GM12878 (cell line): ENCODE results near the gene DMPK.

Experiments
- BHLHE40 ChIP-seq, 2 experiments: fragments of 450-650 bp in 1 of 2; IDR thresholded peaks; 2 replicates each; pipeline ENCODE4 v1.6.1; 2011 to 2017; ENCODE audit warnings: low read depth in 2 of 2, borderline replicate concordance in 1 of 2, improper control_type of control experiment in 1 of 2, low read length in 1 of 2, mild to moderate bottlenecking in 1 of 2
- CTCF ChIP-seq, 3 experiments: IDR thresholded peaks in 2 of 3; conservative IDR thresholded peaks in 1 of 3; 2 replicates each; pipeline ENCODE4 v1.5.1; 2011; ENCODE audit warnings: low read depth in 3 of 3, low read length in 3 of 3, mild to moderate bottlenecking in 3 of 3, control low read depth in 2 of 3, moderate library complexity in 2 of 3, inconsistent platforms in 1 of 3, mixed read lengths in 1 of 3; ENCODE audit not compliant: control insufficient read depth in 2 of 3, insufficient read depth in 1 of 3; ENCODE audit errors: extremely low read depth in 1 of 3
- E4F1 ChIP-seq: fragments of 450-650 bp; IDR thresholded peaks from 2 replicates; pipeline ENCODE4 v1.6.1; 2018; ENCODE audit warnings: borderline replicate concordance, mild to moderate bottlenecking; ENCODE audit not compliant: partially characterized antibody
- EP300 ChIP-seq, 2 experiments: fragments of 150-350 bp in 1 of 2; IDR thresholded peaks; 2 replicates each; pipeline ENCODE4 v1.6.1; 2011 to 2012; ENCODE audit warnings: low read depth in 2 of 2, low read length in 2 of 2, borderline replicate concordance in 1 of 2, improper control_type of control experiment in 1 of 2, inconsistent platforms in 1 of 2; ENCODE audit not compliant: control insufficient read depth in 1 of 2
- ETV6 ChIP-seq, 2 experiments: fragments of 450-650 bp in 1 of 2; IDR thresholded peaks in 1 of 2; conservative IDR thresholded peaks in 1 of 2; 2 replicates each; pipeline ENCODE4 v1.6.1; 2014; ENCODE audit warnings: antibody characterized with exemption in 1 of 2, borderline replicate concordance in 1 of 2, low read depth in 1 of 2, mild to moderate bottlenecking in 1 of 2, moderate library complexity in 1 of 2
- EZH2 ChIP-seq: IDR thresholded peaks from 2 replicates; pipeline ENCODE4 v1.6.1; 2012; ENCODE audit warnings: low read depth, mild to moderate bottlenecking, control low read depth, inconsistent platforms, low read length, borderline replicate concordance; ENCODE audit not compliant: control insufficient read depth
- NFIC ChIP-seq: IDR thresholded peaks from 2 replicates; pipeline ENCODE4 v1.6.1; 2012; ENCODE audit warnings: low read depth, mild to moderate bottlenecking, inconsistent platforms, low read length, moderate library complexity
- POLR2A ChIP-seq: IDR thresholded peaks from 2 replicates; pipeline ENCODE4 v1.6.1; 2011; ENCODE audit warnings: low read depth, mild to moderate bottlenecking, low read length
- RELA ChIP-seq: fragments of 450-650 bp; IDR thresholded peaks from 2 replicates; pipeline ENCODE4 v1.8.0; 2014; ENCODE audit warnings: borderline replicate concordance; ENCODE audit not compliant: partially characterized antibody
- REST ChIP-seq: IDR thresholded peaks from 2 replicates; pipeline ENCODE4 v1.6.1; 2012; ENCODE audit warnings: mild to moderate bottlenecking, low read depth, low read length
- TARDBP ChIP-seq: IDR thresholded peaks from 2 replicates; pipeline ENCODE4 v1.6.1; 2016; ENCODE audit warnings: borderline replicate concordance
- ZZZ3 ChIP-seq: IDR thresholded peaks from 2 replicates; pipeline ENCODE4 v1.6.1; 2011; ENCODE audit warnings: low read depth; ENCODE audit not compliant: control insufficient read depth, insufficient read length
- TF ChIP-seq, protein P1 (sequence below): fragments of 450-650 bp; IDR thresholded peaks from 2 replicates; pipeline ENCODE4 v1.6.1; 2017; ENCODE audit warnings: borderline replicate concordance
- TF ChIP-seq, protein P2 (sequence below): IDR thresholded peaks from 2 replicates; pipeline ENCODE4 v1.6.1; 2011; ENCODE audit warnings: low read depth, low read length, improper control_type of control experiment, borderline replicate concordance

DNA sequence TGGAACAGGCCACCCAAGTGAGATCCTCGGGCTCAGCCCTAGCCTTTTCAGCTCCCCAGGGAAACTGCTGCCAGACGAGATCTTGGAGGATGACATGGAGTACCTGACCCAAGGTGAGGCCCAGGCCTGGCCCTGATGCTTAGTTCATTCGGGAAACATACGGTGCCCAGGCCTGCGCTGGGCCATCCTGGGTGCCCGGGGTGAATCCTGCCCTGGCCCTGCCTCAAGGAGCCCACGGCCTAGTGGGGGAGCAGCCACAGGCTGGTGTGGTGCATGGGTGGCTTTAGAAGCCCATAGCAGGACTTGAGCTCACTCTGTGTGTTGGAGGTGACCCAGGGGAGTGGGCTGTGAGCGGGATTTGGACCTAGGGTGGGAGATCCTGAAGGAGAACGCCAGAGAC is 23.4 kb downstream of the DMPK start:
- TF ChIP-seq, protein P1, sequence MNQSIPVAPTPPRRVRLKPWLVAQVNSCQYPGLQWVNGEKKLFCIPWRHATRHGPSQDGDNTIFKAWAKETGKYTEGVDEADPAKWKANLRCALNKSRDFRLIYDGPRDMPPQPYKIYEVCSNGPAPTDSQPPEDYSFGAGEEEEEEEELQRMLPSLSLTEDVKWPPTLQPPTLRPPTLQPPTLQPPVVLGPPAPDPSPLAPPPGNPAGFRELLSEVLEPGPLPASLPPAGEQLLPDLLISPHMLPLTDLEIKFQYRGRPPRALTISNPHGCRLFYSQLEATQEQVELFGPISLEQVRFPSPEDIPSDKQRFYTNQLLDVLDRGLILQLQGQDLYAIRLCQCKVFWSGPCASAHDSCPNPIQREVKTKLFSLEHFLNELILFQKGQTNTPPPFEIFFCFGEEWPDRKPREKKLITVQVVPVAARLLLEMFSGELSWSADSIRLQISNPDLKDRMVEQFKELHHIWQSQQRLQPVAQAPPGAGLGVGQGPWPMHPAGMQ: no peak
- TF ChIP-seq CTCF (IDR thresholded peaks at IDR 0.05 in 2 of 3, conservative IDR thresholded peaks at IDR 0.05 in 1 of 3; ENCODE audit: control insufficient read depth in 2 of 3, extremely low read depth in 1 of 3, insufficient read depth in 1 of 3, low read depth in 3 of 3, low read length in 3 of 3) (no peak), RELA (no peak), ZZZ3 (no peak), TARDBP (no peak), EP300 (IDR thresholded peaks at IDR 0.05; ENCODE audit: borderline replicate concordance in 1 of 2, control insufficient read depth in 1 of 2, low read depth in 2 of 2, low read length in 2 of 2) (no peak), POLR2A (no peak), BHLHE40 (IDR thresholded peaks at IDR 0.05; ENCODE audit: borderline replicate concordance in 1 of 2, low read depth in 2 of 2, low read length in 1 of 2) (no peak), ETV6 (conservative IDR thresholded peaks at IDR 0.05 in 1 of 2, IDR thresholded peaks at IDR 0.05 in 1 of 2; ENCODE audit: borderline replicate concordance in 1 of 2, low read depth in 1 of 2) (no peak), NFIC (no peak), EZH2 (no peak), REST (no peak), E4F1 (no peak)
- TF ChIP-seq, protein P2, sequence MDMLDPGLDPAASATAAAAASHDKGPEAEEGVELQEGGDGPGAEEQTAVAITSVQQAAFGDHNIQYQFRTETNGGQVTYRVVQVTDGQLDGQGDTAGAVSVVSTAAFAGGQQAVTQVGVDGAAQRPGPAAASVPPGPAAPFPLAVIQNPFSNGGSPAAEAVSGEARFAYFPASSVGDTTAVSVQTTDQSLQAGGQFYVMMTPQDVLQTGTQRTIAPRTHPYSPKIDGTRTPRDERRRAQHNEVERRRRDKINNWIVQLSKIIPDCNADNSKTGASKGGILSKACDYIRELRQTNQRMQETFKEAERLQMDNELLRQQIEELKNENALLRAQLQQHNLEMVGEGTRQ: no peak
